Anterior cingulate cortex (tissue), 58 donors: ENCODE results near the gene MUC20.
"Not testable (repeated sequence)": the region's sequence is repeated elsewhere in the genome, so short reads cannot be mapped to it uniquely, and the experiment has no call there.

Experiments
- DNase-seq, 58 donors: peaks; one replicate each; lab custom pipeline; 2025; lab: John Stamatoyannopoulos, UW

MUC20 gene

DNA sequence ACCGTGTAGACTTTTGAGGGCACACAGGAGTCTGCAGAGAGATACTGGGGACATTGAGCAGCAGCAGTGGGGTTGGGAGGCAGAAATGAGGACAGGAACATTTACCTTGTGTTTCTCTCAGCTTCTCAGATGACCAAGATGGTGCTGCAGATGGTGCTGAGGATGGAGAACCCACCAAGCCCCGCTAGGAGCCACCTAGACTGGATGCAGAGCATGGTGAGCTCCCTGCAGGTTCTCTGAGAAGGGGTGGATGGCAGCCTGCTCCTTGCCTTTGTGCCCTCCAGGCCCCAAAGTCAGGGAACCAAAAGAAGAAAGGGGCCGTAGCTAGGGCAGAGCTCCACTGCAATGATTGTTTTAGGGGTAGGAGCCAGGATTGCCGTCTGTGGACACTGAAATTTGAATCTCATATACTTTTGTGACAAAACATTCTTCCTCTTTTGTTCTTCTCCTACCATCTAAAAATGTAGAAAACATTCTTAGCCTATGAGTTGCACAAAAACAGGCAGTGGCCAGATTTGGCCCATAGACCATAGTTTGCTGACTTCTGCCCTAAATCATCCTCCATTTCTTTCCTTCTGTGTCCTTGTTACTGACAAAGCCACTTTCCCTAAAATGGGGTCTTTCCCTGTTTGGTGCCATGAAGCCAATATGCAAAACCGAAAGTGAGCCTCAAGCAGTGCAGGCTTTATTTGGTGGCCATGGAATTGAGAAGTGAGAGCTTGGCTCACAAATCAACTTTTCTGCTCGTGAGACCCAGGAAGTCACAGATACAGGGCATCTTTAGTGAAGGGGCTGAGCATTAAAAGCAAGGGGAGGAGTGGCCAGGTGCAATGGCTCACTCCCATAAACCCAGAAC, 11.9 kb upstream of the MUC20 start:
- DNase-seq, result no peak

- DNase-seq, result no peak
These were observed 11.1 kb upstream of the MUC20 start for GRCh38 chr3:195709676-195710085.

- not testable (repeated sequence) for DNase-seq
These were observed 10.5 kb upstream of the MUC20 start for GRCh38 chr3:195710126-195710905.

DNA sequence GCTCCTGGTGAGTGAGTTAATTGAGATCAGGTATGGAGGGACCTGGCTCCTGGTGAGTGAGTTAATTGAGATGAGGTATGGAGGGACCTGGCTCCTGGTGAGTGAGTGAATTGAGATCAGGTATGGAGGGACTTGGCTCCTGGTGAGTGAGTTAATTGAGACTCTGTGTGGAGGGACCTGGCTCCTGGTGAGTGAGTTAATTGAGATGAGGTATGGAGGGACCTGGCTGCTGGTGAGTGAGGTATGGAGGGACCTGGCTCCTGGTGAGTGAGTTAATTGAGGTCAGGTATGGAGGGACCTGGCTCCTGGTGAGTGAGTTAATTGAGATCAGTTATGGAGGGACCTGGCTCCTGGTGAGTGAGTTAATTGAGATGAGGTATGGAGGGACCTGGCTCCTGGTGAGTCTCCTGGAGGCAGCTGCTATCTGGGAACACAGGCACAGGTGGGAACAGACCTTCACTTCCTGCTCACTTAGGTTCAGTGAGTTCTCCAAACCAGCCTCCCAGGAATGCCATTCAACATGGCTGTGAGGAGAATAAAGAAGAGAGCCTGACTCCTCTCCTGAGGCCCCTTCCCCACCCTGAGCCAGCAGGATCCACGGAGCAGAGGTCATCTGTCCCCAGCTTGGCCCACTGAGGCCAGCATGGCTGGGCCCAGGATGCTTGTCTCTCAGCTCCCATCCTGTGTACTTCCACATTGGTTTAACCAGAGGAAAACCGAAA, 9.5 kb upstream of the MUC20 start:
- not testable (repeated sequence) for DNase-seq

GRCh38 chr3:195711813-195712534, 8.8 kb upstream of the MUC20 start:
- no peak for DNase-seq

- DNase-seq, result not testable (repeated sequence)
These were observed 8.3 kb upstream of the MUC20 start for GRCh38 chr3:195712535-195712910.

GRCh38 chr3:195713150-195713549, 7.6 kb upstream of the MUC20 start:
- DNase-seq, result not testable (repeated sequence)

GRCh38 chr3:195714380-195715011, 6.3 kb upstream of the MUC20 start:
- DNase-seq, result no peak

DNA sequence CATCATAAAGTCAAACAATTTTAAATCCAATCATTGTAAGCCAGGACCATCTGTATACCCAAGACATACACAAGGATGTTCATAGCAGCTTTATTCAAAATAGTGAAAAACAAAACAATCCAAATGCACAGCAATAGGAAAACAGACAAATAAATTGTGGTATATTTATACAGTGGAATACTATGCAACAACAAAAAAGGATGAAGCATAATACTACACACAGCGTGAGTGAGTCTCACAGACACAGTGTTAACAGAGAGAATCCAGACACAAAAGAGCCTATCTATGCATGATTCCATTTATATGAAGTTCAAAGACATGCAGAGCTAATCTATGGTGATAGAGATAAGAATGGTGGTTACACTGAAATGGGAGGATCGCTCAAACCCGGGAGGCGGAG, 5.6 kb upstream of the MUC20 start:
- no peak for DNase-seq

DNA sequence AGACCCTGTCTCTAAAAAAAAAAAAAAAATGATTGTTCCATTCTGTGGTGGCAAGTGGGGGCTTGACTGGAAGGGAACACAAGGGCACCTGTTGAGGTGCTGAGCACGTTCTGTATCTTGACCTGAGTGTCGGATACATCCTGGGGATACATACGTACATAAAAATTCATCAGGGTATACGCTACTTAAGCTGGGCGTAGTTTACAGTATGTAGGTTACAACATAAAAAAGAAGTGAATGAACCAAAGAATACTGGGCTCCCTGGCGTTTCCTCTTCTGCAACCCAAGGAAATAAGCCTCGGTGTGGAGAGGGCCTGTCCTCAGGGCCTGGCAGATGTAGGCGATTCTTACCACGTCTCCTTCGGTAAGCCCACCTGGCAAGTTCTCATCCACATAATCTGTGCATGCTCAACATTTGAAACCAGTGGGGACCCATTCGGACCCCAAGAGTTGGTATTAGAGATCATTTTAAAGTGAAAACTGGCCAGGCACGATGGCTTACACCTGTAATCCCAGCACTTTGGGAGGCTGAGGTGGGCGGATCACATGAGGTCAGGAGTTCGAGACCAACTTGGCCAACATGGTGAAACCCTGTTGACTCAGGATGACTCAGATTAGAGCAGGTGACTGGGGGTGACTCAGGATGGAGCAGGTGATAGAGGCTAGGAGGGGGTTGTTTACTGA, 5.1 kb upstream of the MUC20 start:
- no peak for DNase-seq

- no peak for DNase-seq
These were observed 3.4 kb upstream of the MUC20 start for GRCh38 chr3:195717416-195717815.

GRCh38 chr3:195717852-195718476, 2.8 kb upstream of the MUC20 start:
- no peak for DNase-seq

- no peak for DNase-seq
These were observed 2.2 kb upstream of the MUC20 start for GRCh38 chr3:195718477-195718984.

- not testable (repeated sequence) for DNase-seq
These were observed 1.1 kb upstream of the MUC20 start for GRCh38 chr3:195719514-195720254.

DNA sequence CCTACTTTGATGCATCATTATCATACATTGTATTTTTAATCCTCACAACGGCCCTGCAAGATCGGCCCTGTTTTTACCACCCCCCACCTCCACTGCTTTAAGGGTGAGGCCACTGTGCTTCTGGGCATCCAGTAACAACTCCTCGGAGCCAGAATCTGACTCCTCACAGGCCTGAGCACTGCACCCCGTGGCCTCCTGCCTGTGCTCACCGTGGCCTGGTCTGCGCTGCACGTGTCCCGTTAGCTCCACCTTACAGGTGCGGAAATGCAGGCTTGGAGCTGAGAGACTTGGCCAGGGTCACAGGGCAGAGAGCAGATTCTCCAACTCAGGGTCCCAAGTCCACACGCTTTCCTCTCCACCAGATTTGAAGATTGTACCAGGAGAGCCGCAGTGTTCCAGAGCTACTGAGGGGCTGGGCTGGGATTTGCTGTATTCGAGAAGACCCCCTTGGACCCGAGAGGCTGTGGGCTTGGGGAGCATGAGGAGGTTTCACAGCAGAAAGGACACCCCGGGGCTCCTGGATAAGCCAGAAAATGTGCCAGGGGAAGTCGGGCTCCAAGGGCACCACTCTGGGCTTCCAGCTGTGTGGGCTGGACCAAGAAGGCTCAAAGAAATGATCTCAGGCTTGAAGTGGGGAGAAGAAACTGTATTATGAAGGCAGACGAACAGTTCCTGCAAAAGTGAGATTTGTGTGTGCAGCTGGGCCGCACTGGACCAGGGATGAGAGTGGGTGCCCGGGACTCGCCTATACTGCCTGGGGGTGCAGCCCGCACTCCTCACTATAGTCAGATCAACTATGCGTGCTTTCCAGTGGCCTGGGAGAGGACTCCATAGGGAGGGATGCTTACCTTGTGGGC, 1.6 kb downstream of the MUC20 start:
- not testable (repeated sequence) for DNase-seq

- DNase-seq, result not testable (repeated sequence)
These were observed 2.2 kb downstream of the MUC20 start for GRCh38 chr3:195722996-195723345.

- DNase-seq, result not testable (repeated sequence)
These were observed 3.6 kb downstream of the MUC20 start for GRCh38 chr3:195724363-195724762.
